HG03095 (cell line): ENCODE measurements around the gene TDRD9.
"Not testable (repeated sequence)": the region's sequence is repeated elsewhere in the genome, so short reads cannot be mapped to it uniquely, and the experiment has no call there.

Source experiments
- ATAC-seq: cut with Tn5 transposase; IDR thresholded peaks from one replicate; pipeline ENCODE4 v1.9.1; 2021; ENCODE audit warnings: moderate library complexity; ENCODE audit not compliant: unreplicated experiment

TDRD9 gene

GRCh38 chr14:103974575-103974974, 46.3 kb downstream of the TDRD9 start:
- no peak for ATAC-seq

DNA sequence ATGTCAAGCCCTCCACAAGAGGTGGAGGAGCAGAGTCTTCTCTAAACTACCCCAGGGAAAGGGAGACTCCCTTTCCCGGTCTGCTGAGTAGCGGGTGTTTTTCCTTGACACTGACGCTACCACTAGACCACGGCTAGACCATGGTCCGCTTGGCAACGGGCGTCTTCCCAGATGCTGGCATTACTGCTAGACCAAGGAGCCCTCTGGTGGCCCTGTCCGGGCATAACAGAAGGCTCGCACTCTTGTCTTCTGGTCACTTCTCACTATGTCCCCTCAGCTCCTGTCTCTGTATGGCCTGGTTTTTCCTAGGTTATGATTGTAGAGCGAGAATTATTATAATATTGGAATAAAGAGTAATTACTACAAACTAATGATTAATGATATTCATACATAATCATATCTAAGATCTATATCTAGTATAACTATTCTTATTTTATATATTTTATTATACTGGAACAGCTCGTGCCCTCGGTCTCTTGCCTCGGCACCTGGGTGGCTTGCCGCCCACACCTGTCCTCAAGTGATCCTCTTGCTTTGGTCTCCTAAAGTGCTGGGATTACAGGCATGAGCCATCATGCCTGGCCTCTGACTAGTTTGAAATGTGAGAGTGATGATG, 52.5 kb downstream of the TDRD9 start:
- ATAC-seq = not testable (repeated sequence)

GRCh38 chr14:103984196-103984595, 55.9 kb downstream of the TDRD9 start:
- ATAC-seq = no peak

DNA sequence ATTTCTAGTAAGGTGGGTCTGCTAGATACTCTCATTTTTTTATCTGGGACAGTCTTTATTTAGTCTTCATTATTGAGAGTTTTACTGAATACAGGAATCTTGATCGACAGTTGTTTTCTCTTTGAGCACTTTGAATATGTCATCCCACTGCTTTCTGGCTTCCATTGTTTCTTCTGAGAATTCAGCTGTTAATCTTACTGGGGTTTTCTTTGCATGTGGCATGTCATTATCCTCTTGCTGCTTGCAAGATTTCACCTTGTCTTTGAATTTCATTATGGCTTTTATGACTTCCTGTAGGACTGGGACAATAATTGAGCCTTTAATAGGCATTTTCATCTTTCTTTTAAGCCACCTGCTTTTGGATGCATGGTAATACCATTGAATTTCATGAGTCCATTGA, 60.8 kb downstream of the TDRD9 start:
- no peak for ATAC-seq

DNA sequence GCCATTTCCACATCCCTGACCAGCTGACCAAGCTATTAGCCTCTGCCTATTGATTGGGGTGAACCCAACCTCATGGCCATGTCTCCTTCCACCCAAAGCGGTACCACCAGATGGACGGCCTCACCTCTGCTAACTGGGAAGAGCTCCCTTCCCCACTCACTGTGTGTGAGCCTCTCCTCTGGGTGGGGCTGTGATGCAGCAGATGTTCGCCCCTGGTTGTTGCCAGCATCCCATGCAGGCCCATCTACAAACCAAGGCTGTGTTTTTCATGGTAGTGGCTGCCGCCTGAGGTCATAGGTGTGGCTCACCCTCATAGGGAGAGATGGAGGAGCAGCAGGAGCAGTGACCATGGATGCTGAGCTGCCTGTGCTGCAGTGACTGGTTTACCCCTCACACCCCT, 61.7 kb downstream of the TDRD9 start:
- no peak for ATAC-seq

DNA sequence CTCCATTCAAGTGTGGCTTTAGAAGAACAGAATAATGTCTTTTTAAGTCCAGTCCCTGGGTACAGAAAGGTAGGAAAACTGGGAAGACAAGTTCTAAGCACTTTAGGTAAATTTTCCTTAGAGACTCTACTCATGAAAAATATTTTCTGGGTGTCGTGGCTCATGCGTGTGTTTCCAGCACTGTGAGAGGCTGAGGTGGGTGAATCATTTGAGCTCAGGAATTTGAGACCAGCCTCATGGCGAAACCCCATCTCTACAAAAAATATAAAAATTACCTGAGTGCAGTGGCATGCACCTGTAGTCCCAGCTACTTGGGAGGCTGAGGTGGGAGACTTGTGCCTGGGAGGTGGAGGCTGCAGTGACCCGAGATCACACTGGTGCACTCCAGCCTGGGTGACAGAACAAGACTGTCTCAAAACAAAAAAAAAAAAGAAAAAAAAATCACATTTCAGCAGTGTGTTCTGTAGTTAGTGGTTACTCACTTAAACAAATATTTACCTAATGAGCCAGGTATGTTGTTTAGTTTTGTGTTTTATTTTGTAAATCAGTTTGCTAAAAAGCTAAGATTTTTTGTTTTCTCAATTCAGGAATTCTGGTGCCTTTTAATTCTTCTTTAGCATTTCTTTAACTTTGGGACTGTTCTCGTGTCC, 66.4 kb downstream of the TDRD9 start:
- ATAC-seq = no peak

DNA sequence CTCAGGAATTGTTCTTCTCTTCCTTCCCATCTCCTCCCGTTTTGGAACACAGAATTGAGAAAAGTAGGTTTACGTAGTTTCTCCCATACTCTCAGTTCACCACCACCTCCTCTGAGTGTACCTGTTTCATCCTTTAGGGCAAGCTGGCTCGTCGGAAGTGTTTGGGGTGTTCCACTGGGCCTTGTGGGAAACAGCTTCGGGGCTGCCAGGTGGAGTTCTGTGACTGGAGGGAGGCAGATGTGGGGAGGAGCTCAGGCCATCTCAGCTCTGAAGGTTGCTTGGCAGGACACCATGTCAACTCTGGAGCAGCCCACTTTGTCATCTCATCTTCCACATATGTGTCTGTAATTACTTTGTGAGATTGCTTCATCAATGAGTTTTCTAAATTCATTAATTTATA, 67.6 kb downstream of the TDRD9 start:
- ATAC-seq = no peak

DNA sequence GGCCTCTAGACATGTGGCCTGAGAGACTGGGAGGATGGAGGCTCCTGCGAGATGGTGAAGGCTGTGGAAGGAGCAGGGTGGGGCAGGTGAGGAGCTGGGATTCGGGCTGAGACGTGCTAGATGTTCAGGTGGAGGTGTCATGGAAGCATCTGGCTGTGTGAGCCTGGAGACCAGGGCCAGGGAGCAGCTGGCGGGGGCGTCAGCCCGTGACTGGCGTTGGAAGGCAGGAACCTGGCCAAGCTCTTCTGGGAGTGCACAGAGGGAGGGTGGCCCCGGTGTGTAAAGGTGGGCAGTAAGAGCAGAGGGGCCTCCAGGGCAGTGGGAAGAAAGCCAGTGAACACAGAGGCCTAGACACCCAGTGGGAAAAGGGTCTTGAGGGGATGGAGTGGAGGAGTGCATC, 69.1 kb downstream of the TDRD9 start:
- ATAC-seq = no peak

GRCh38 chr14:103998027-103998426, 69.8 kb downstream of the TDRD9 start:
- no peak for ATAC-seq

DNA sequence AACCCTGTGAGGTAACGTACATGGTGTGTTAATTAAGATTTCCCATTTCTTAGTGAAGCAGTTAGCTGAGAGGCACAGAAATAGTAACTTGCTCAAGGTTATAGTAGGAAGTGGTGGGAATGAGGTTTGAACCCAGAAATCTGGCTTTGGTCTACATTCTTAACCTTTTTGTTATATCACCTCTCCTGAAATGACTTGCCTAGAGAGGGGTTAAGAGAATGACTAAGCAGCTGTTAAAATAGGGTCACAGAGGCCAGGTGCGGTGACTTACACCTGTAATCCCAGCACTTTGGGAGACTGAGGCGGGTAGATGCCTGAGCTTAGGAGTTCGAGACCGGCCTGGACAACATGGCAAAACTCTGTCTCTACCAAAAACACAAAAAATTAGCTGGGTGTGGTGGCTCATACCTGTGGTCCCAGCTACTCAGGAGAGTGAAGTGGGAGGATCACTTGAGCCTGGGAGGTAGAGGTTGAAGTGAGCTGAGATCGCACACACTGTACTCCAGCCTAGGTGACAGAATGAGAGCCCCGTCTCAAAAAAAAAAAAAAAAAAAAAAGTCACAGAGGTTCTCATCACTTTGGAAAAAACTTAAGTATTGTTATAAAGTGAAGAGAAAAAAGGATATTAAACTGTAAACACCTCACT, 71.7 kb downstream of the TDRD9 start:
- ATAC-seq = no peak

GRCh38 chr14:104001003-104001402, 72.7 kb downstream of the TDRD9 start:
- ATAC-seq = no peak

DNA sequence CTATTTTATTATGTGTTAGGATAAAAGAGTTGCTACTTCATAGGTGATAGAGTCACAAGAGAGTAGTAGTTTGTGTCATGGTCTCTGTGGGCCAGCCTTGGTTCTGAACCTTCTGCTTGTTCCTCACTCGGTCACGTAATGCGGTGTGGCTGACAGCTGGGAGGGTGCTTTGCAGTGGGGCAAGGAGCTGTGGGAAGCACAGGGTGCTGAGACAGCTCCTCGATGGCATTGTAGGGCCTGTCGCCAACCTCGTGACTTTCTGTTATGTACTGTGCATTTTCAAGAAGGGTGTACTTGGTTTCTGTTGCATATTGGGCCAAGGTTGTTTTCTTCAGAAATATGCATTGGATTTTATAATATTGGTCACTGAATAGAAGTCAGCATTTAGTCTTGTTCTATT, 75.4 kb downstream of the TDRD9 start:
- no peak for ATAC-seq

- ATAC-seq = no peak
Observed at GRCh38 chr14:104004849-104005248, 76.6 kb downstream of the TDRD9 start.

GRCh38 chr14:104005489-104005888, 77.2 kb downstream of the TDRD9 start:
- ATAC-seq = no peak

DNA sequence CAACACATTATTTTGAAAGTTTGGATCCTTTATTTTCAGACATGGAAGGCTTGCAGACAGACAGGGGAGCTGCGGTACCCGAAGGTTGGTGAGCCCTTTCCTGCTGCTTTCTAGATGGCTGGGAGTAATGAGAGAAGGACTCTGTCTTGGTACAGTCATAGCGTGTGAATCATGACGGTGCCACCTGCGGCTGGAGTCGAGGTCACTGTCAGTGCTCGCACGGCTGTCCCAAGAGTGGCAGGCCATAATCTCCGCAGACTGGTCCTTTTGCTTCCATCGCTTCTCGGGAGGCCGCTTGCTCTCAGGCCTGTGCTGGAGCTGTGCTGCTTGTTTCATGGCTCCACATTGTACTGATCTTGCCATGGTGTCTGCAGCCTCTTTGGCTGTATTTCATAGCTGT, 78.9 kb downstream of the TDRD9 start:
- no peak for ATAC-seq

DNA sequence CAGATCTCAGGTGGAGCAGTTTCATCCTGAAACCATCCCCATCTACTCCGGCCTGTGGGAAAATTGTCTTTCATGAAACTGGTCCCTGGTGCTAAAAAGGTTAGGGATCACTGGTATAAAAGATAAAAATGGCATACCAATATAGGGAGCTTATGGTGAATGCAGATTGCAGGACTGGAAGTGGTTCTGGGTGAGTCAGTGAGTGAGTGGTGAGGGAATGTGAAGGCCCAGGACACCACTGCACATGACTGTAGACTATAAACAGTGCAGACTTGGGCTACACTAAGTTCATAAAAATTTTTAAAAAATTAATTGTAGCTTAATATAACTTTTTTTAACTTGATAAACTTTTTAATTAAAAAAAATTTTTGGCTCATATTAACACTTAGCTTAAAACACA, 81.0 kb downstream of the TDRD9 start:
- no peak for ATAC-seq

GRCh38 chr14:104011824-104012517, 83.7 kb downstream of the TDRD9 start:
- no peak for ATAC-seq

DNA sequence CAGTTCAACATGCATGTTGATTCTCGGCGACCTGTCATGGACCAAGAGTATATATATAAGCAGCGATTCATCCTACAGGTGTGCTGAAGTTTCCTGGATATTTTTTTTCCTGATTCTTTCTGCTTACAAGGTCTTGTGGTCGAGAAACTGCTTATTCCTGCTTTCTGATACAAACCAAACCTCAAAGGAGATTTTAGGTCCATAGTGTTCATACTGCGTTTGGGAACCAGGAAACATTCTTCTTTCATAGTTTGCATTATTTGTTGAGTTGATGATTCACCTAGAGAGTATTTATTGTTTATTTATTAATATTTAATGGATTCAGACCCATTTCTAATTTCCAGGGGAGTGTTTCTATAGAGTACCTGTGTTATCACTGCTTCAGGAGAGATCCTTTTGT, 86.5 kb downstream of the TDRD9 start:
- ATAC-seq = no peak

DNA sequence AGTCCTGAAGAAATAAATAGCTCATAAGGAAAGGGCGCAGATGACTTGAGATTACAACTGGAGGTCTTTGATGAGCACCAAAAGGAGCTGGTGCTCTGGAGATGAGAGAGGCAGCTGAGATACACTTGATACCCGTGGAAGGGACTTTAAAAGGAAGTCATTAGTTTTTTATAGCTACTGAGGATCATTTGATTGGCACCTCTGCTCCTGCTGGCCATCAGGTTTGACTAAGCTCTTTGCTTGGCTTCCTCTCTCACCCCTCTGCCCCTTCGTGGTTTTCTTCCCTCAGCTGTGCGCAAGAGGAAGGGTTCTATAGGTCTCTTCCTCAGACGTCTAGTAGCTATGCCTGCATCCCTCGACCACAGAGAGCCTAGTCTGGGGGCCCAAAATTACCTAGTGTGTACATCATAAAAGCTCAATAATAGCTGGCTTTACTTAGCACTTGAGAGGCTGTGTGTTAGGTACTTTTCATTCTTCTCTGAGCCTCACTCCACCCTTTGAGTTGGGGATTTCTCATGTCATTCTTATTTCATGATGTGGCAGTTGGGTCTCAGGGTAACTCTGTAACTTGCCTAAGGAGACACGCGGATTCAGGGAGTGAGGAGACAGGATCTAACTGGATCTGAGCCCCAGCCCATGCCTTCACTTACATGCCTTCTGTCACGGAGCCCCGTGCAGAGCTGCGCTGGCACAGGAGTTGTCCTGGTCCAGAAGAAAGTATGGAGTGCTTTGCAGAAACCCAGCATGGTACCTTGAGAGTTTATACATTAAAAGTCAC, 88.8 kb downstream of the TDRD9 start:
- no peak for ATAC-seq

- ATAC-seq = no peak
Observed at GRCh38 chr14:104019029-104019428, 90.8 kb downstream of the TDRD9 start.

DNA sequence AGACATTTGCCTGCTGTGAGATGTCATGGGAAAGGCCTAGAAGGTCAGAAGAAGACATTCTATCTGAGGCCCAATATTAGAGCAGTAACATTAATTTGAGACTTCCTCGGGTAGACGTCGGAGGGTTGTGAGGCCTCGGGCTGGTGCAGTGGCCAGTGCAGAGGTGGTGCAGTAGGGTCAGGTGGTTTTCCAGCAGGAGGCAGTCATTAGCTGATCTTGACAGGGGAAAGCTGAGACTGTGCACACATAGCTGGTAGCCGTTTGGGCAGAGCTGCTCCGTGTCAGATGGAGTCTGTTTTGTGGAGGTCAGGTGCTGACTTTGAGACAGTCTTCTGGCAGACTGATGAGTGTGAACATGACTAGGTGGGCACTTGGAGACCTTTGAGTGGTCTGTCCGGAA, 91.5 kb downstream of the TDRD9 start:
- ATAC-seq = no peak
